HG02571 (cell line): ENCODE measurements around the gene MB21D2.
A peak's percentile ranks its signal among the peaks of the same experiment; 100 is the strongest.

Experiments used
- ATAC-seq: cut with Tn5 transposase; IDR thresholded peaks from one replicate; pipeline ENCODE4 v1.9.1; 2021; ENCODE audit warnings: mild to moderate bottlenecking, moderate library complexity; ENCODE audit not compliant: unreplicated experiment

MB21D2 gene

DNA sequence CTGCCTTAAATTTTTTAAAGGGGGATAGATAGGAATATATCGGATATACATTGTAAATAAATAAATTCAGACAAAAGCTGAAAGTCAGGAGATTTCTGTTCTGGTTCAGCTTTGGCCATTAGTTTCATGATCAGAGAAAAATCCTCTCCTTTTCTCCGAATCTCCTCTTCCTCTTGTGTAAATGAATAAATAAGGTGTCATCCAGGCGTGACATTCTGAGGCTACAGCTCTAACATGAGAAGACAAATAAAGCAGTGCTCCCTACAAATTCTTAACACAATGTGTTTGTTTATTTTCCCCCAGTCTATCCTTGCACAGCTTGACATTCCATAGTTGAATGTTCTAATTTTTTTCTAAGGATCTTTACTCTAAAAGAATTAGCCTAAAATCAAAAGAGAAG, 9.4 kb upstream of the MB21D2 start:
- no peak for ATAC-seq

DNA sequence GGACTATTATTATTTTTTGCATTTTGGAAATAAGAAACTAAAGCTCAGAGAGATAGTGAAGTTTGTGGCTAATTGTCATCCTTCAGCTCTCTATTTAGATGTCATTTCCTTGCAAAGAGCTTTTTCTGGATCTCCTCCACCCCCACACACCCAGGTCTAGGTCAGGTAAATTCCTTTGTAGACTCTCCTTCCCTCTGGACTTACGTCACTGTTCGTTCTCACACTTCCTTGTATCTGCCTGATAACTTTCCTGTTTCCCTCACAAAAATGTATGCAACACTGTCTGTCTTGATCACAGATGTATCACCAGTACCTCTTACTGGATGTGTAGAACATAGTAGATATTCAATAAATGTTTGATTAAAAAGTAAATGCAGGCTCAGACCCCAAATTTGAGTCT, 6.1 kb upstream of the MB21D2 start:
- no peak for ATAC-seq

DNA sequence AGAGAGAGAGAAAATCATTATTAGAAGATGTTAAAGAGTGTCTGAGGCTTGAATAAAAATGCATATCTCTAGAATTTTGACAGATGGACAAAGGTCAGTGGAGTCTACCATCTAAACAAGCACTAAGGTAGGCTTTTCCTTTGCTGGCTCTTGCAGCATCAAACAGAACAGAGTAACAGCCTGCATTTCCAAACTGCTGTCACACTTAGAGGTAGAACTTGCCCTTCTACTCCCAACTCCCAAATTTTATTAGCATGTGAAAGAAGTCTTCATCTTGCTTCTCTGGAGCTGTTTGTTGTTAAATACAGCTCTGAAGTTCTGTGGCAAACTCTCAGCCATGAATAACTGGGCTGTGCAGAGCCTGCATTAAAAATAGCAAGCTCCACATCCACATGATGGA, 4.1 kb upstream of the MB21D2 start:
- ATAC-seq, result no peak

DNA sequence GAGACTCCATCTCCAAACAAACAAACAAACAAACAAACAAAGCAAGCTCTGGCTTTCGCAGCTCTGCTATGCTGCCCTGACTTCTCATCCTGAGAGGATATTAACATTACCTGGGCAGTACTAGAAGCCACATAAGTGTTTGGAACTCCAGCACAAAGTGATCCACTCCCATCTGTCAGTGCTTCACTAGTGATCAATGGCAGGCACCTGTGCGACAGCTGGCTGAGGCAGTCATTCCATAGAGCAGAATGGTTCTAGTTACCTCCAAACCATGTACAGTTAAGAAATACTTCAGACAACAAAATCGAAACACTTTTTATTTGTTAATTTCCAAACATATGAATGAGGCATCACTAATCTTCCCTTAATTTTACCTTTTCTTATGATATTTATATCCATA, 2.8 kb upstream of the MB21D2 start:
- ATAC-seq, result no peak

DNA sequence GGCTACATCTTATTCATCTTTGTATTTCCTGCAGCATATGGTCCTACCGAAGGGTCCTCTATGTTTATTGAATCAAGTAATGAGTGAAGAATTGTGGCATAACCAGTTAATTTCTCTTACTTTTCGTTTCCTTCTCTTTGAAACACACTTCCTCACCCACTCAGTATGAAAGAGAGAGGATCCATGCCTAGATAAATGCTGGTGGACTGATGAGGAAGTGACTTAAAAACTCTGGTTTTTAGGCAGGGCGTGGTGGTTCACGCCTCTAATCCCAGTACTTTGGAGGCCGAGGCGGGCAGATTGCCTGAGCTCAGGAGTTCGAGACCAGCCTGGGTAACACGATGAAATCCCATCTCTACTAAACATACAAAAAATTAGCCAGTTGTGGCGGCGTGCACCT, 2.2 kb upstream of the MB21D2 start:
- no peak for ATAC-seq

DNA sequence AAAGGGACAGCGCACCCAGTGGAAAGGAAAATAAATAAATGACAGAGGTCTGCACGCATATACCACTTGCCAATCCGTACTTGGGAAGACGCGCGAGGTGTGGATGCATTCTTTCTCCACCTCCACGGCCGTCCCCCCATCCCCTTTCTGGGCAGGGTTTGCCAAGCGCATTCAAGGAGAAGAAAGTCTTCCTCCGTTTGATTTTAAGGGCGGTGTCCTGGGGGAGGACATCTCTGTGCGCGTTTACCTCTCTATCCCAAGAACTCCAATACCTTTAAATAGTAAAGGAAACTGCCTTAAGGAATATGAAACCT, 576 bp upstream of the MB21D2 start:
- no peak for ATAC-seq

DNA sequence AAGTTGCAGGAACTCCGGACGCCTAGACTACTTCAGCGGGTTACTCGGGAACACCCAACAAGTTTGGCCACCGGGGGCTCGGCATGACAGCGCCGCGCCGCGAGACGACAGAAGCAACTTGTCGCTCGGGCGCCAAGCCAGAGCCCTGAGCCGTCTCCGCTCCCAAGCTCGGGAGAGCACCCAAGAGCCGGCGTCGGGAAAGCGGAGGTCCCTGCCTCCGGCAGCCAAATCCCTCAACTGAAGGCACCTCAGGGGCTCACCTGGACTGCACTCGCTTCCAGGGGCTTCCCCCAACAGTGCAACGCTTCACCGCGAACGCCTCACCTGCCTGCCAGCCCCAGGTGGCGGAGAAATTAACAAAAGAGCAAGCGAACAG, 640 bp downstream of the MB21D2 start:
- peak; percentile 37 for ATAC-seq

DNA sequence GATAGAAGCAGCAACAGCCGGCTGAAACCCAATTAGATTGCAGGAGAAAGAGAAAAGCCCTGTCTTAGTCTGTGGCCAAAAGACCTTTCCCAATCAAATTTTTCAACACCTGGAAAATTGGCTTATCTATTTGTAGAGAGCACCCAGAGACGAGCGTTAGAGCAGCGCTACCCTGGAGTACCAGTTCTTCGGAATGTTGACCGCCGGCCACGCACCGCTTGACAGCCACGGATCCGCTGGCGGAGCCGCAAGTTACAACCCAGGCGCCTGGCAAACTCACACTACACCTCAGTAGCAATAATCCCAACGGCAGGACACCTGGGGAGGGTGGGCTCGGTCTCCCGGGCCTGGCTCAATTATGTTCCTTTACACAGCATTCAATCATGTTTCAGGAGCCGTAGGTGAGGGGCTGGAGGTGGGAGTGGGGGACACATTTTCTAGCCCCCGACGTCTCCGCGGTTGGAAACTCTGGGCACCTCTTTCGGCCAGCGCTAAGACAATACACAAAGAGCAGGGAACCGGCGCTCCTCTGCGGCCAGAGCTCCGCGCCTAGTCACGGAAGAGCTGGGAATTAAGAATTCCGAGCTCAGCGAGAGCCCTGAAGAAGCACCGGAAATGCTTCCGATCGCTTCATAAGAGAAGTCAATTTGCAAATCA, 1.2 kb downstream of the MB21D2 start:
- no peak for ATAC-seq

DNA sequence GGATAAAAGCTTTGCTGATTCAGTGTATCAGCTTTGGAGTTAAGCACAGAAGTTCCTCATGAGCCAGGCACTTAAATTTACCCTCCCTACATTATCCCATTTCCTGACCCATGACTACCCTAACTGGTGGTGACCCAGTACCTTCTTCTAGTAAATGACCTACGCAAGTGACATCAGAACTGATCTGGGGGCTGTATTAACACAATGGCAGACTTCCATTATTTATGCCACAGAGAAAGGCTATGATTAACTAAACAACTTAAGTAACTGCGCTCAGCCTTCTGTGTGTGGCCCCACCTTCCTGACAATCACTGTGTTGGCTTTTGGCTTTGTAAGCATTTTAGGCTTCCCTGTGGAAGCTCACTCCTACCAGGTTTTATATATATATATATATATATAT, 1.9 kb downstream of the MB21D2 start:
- ATAC-seq, result no peak

DNA sequence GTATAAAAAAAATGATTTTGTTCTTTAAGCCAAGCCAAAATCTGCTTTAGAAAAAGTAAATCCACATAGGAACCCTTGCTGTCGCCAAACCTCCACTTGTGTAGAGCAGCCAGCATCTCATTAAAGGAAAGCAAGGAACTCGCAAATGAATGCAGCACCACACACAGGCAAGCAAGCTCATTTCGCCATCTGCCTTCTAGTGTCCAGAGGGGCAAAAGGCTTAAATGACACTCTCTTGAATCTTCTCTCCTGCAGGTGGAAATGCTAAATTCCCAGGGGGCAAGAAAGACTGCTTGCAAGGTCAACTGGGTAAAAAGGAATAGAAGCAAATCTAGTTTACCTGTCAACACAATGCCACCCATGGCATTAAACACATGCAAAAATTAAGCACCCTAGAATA, 2.4 kb downstream of the MB21D2 start:
- peak; percentile 28 for ATAC-seq

DNA sequence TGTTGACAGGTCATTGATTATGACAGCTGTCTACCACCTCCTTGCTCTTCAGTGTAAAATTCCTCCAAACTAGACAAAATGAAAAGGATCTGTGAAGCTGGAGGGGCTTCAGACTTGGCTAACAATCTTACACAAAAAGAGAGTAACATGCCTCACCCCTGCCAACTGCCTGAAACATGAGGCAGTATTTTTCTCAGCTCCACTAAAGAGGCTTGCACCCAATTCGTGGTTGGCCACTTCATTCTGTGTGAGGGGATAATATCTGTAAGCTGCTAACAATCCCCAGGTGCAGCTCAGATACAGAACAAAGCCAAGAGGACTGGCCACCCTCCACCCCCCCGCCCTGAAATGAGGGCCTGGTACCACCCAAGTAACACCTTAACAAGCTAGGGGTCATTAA, 2.8 kb downstream of the MB21D2 start:
- ATAC-seq, result peak; percentile 1

DNA sequence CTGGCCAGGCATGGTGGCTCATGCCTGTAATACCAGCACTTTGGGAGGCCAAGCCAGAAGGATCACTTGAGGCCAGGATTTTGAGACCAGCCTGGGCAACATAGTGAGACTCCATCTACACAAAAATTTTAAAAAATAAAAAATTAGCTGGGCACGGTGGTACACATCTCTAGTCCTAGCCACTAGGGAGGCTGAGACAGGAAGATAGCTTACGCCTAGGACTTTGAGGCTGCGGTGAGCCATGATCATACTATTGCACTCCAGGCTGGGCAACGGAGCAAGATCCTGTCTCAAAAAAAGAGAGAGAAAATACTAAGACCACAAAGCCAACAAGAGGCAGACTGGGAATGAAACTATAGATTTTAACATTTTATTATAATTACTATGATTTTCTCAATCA, 4.1 kb downstream of the MB21D2 start:
- no peak for ATAC-seq

DNA sequence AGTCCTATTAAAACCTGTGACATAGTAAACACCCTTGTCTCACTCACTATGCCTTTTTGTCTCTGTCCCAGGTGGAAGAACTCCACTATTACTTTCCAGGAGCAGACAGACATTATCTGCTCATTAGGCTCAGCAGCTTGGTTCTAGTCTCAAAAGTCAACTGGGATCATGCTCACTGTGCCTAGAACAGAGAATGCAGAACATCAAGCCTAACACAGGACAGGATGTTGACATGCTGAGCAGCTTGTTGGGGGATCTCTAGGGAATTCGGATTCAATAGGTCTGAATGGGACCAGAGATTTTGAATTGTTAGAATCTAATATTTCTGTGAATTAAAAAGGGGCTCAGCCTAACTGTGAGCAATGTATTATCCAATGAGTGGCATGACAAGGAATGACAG, 6.4 kb downstream of the MB21D2 start:
- ATAC-seq, result no peak

DNA sequence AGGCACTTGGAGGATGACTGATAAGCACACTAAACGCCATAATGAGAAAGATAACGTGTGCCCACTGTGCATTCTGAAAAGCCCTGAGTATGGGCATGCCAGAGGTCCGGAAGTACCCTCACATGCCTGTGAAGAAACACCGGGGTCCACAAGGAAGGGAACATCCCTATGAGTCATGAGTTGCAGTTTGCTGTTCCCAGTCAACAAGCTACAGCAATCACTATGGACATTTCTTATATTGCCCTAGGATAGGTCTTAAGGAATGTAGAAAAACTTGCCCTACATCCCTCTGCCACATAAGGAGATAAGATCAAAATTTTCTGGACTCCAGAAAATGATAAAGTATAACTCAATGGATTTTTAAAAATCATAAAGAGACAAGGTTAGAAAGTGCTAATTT, 9.9 kb downstream of the MB21D2 start:
- no peak for ATAC-seq

DNA sequence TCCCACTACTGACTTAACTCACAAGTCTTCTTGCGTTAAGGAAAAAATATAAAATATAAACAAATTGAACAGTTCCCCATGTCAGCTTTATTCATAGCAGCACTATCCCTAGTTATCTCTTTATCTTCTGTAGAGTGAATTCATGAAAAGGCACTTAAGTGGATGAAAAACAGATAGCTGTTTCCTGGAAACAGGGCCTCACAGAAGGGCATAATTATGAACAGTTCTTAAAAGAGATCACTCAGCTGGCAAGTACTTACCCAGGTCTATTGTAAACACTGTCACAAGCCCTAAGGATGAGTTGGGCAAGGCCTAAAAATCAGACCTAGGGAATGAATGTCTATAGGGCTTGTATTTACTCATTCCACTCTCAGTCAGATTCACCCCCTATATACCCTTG, 10.7 kb downstream of the MB21D2 start:
- ATAC-seq, result no peak

DNA sequence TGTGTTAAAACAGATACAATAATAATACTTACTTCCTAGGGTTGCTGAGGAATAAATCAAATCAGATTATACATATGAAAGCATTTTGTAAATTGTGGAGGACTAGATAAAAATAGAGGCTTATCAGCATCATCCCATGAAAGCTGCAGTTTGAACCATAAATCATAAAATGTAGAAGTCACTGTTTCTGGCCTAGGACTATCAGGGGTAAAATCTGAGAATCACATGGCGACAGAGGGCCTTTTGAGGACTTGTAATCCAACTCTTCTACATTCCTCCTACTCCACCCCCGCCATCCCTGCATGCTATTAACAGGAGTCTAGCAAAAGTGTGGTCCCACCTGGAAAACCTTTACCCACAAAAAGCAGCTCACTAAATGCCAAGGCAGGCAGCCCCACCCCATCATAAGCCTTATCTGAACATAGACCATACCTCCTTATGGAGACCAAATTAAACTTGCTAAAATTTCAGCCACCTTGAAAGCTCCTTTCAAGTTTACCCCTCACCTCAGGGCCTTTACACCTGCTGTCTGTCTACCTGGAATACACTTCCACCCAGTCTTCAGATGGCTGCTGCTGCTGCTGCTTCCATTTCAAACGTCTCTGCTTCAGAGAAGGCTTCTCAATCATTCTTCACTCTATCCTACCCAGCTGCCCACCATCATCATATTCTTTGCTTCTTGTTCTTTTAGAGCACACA, 11.5 kb downstream of the MB21D2 start:
- no peak for ATAC-seq

DNA sequence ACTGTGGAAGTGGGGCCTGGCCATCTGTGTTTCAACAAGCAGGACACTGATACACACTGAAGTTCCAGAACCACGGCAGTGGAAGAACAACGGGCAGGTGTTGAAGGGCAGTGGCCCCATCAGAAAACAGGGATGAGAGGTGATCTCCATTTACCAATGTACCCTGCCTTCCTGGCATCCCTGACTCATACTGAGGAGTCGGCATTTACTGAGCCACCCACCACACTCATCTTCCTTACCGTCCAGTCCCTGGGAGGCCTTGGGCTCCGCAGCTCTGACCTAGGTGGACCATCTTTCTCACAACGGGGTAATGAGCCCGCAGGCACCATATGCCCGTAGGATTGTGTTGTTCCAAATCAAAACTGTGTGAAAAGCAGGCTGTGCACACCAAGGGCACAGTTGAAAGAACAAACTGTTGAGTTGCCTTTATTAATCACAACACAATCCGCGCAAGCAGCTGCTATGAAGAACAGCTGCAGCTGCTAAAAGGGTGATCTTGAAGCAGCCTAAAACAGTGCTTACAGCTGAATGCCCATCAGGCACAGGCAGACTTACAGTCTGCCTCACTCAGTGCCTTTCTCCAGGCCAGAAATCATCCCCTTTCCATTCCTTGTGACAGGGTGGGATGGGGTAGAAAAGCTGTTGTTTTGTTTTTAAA, 12.9 kb downstream of the MB21D2 start:
- ATAC-seq, result no peak

DNA sequence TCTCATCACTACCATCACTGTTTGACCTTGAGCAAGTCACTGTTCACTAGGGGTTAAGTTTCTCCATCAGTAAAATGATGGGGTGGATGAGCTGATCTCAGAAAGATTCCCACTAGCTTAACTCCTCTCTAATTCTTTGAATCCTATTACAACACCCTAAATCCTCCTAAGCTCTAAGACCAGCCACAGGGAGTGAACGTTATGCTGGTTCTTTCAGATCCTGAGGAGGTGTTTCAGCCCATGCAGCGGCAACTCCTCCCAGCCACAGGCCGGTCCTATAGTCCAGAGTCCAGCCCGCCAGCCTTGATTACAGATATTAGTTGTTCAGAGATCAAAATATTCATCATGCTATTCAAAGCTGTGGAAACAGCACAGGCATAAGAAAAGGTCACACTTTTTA, 15.1 kb downstream of the MB21D2 start:
- no peak for ATAC-seq

DNA sequence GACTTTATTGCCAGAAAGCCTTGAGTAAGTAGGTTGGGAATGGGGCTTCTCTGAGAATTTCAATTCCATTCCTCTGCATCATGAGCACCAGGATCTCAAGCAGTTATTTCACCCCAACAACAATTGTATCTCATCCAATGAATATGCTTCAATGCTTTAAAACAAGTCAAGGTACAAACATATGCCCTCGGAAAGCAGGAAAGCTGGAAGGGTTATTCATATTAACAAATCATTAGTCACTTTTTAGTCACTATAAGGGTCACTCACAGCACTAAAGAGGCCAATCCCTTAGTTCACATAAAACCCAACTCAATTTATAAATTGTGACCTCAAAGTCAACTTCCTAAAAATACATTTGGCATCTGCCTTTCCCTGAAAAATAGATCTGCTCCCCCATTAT, 16.2 kb downstream of the MB21D2 start:
- no peak for ATAC-seq

DNA sequence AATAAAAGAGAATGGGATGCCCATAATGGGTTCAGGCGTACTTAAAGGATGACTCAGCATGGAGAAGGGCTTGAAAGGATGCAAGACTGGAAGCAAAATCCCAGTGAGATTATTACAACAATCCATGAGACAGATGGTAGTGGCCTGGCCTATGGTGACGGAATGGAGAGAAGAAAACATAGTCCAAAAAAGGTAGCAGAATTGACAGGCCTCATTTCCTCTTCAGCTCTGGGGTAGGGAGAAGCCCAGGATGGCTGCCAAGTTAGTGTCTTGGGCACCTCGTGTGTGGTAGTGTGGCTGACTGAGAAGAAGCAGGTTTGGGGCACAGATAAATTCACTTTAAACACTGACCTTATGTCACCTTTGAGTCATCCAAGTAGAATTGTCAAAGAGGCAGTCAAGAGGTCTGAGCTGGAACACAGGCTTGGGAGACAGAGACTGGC, 18.1 kb downstream of the MB21D2 start:
- ATAC-seq, result no peak

DNA sequence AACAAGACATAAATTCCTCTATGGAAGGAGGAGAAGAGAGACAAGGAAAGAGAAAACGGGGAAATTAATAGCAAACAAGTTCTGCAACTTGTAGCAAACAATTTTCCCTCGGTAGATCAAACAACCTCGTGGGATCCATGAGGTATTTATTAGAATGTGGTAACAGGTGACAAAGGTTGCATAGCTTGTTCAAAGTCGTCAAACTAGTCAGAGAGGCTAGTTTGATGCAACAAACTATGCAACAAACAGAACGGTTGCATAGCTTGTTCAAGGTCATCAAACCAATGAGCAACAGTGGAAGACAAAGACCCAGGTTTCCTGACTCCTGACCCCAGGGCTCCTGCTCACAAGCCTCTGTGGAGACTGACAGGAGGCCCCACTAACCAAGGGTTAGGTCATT, 20.7 kb downstream of the MB21D2 start:
- no peak for ATAC-seq

DNA sequence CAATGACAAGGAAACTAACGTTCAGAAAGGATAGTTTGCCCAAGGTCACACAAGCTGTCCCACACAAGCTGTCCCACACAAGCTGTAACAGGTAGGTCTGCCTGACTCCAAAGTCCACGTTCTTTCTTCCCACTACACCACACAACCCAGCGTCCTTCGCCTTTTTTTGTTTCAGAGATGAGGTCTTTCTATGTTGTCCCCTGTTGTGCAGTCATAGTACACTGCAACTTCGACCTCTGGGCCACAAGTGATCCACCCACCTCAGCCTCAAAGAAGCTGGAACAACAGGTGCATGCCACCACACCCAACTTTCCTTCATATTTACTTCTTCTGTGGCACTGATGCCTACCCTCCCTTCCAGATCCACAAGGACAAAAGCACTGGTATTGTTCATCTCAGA, 21.4 kb downstream of the MB21D2 start:
- ATAC-seq, result no peak

DNA sequence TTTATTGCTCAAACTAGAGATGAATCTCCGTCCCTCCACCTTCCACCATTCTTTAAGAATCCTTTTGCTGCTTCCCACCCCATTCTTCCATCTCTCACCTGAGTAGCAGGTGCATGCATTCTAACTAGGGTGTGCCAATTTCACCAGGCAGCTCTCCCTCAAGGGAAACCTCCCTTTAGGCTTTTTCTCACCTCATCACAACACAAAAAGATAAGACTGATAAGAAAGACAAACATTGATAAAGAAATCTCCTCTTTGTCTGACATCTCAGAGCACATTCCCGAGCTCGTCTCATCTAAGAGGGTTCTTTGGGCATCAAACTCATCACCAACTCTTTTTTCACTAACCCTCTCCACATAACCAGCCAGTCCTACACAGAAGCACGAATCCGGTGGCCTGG, 23.0 kb downstream of the MB21D2 start:
- no peak for ATAC-seq
